NCI-H2196 (cell line): ENCODE measurements around the gene CHST7.

Source experiments
- DNase-seq: peaks from one replicate; lab custom pipeline; 2025; ENCODE audit not compliant: unreplicated experiment; lab: John Stamatoyannopoulos, UW

CHST7 gene

GRCh38 chrX:46601283-46601682 is 27.7 kb downstream of the CHST7 start:
- DNase-seq, result no peak

GRCh38 chrX:46602468-46603102 is 29.0 kb downstream of the CHST7 start:
- DNase-seq, result no peak

- no peak for DNase-seq
Measured at GRCh38 chrX:46607916-46608315, 34.4 kb downstream of the CHST7 start.

DNA sequence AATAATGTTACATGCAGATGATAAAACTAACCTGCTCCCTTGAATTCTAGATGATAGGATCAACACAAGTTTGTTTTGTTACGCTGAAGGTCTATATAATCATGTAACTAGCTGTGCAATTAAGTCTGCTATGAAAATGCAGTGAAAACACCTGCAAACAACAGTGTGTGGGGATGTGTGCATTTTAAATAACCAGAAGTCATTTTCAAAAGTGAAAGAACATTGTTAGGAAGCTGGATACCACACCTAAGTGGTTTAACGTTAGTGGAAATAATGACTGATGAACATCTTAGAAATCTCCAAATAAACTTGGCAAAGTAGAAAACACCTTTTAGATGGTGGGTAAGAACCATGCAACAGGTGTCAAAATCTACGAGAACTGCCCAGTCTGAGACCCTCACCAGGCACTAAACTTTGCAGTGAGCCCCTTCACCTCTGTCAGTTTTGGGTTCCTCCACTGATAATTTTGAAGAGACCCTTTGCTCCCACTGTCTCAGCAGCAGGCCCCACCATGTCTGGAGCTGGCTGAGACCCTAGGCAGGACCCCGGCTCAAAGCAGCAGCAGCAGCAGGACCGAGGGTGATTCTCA is 36.6 kb downstream of the CHST7 start:
- no peak for DNase-seq

- no peak for DNase-seq
Measured at GRCh38 chrX:46611658-46612362, 38.2 kb downstream of the CHST7 start.

GRCh38 chrX:46617906-46618305 is 44.3 kb downstream of the CHST7 start:
- DNase-seq, result no peak

DNA sequence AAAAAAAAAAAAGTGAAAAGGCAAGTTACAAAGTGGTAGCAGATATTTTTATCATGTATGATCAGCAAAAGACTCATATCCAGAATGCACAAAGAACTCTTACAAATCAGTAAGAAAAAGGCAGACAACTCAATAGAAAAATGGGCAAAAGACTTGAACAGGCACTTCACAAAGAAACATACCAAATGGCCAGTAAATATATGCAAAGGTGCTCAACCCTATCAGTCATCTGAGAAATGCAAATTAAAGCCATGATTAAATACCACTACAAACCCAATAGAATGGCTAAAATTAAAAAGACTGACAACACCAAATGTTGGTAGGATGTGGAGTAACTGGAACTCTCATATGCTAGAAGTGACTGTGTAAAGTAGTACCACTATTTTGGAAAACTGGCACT is 45.4 kb downstream of the CHST7 start:
- no peak for DNase-seq

DNA sequence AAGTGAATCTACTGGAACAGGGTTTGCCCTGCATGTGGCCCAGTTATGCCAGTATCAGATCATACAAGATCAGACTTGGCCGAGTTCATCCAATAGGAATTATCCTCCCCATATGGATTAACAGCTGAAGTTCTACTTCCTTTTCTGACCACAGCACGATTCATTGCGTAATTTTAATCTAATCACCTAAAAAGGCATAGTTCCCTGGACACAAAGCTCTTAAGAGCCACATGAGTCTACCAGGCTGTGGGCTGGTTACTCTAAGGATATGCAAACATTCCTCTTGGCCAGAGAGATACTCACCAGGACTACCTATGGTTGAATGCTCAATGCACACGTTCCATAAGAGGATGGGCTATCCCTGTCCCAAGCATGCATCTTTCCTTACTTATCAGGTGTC is 46.9 kb downstream of the CHST7 start:
- no peak for DNase-seq

DNA sequence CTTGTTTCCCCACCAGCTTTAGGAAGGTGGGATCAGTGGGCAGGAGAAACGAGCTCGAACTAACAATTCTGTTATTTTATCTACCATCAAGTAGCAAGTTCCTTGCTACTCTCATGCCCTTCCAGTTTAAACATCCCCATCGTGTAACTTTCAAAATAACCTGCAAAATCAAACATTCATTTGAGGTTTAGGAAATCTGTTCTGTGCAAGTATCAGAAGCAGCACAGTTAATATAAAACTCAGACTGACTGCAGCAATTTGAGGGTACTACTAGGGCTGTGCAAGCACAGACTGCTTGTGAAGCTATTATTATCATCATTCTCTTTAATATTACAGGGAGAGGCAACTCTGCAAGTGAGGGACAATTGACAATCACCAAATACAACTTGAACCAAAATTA is 48.0 kb downstream of the CHST7 start:
- no peak for DNase-seq

- peak; percentile 12 for DNase-seq
Measured at GRCh38 chrX:46624090-46624786, 50.7 kb downstream of the CHST7 start.

- no peak for DNase-seq
Measured at GRCh38 chrX:46626566-46626965, 53.0 kb downstream of the CHST7 start.

DNA sequence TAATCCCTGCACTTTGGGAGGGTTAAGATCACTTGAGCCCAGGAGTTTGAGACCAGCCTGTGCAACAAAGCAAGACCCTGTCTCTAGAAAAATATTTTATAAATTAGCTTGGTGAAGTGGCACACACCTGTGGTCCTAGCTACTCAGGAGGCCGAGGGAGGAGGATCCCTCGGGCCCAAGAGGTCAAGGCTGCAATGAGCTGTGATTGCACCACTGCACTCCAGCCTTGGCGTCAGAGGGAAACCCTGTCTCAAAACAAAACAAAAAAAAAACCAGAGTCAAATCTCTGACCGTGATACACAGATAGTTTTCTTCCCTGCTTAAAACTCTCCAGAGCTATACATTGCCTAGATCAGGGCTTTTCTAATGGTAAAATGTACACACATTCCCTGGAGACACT is 53.5 kb downstream of the CHST7 start:
- no peak for DNase-seq

GRCh38 chrX:46627711-46628419 is 54.3 kb downstream of the CHST7 start:
- no peak for DNase-seq

- no peak for DNase-seq
Measured at GRCh38 chrX:46628460-46629371, 55.2 kb downstream of the CHST7 start.

DNA sequence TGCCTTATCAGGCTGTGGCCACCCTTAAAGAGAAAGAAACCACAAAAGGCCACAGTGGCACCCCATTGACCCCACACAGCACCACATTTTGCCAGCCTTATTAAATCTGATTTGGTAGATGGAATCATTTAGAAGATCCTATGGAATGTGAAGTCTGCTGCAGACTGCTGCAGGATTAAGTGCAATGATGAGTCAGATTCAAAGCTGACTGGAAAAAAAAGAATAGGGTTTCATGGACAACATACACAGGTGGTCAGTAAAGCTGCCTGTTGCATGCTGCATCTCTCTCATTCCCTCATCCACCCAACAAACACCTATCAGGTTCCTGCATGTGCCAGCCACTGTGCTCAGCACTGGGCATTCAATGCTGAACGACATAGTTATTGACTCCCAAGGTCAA is 56.6 kb downstream of the CHST7 start:
- no peak for DNase-seq

- DNase-seq, result no peak
Measured at GRCh38 chrX:46634577-46634976, 61.0 kb downstream of the CHST7 start.

DNA sequence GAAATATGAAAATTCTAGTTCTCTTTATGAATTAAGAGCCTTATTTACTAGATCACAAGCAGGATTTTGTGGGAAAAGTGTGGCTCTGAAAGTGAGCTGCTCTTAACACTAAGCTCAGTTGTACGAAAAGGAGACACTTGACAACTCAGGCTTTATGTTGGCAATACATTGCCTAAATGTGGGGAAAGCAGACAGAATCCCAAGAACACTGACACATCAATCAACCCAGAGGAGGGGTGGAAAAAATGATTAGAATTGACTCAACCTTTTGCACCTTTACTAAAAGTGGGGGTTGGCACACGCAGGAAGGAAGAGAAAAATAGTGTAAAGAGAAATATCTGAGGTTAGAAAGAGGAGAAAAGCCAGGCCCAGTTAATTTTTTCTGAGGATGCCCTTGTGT is 61.6 kb downstream of the CHST7 start:
- no peak for DNase-seq

GRCh38 chrX:46636223-46636622 is 62.7 kb downstream of the CHST7 start:
- no peak for DNase-seq

GRCh38 chrX:46637938-46638337 is 64.4 kb downstream of the CHST7 start:
- DNase-seq, result no peak

DNA sequence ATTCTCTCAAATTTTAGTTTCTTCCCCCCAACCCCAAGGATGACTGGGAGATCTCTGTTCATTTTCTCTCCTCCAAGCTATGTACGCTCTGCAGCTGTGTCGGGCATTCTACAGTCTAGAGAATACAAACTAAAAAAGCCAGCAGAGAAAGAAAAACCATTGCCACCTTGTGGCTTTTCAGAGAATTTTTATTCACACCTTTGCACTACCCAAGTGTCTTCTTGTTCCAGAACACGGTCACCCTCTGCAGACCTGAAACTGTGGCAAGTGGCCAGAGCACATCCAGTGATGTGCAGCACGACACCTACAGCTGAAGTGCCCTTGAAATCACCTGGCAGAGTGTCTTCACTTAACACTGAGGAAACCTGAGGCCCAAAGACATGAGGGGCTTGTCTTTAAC is 68.6 kb downstream of the CHST7 start:
- DNase-seq, result peak; percentile 27
